PFSK-1 (cell line): Measurements from ENCODE around the gene AP4S1.

Source experiments
- POLR2AphosphoS5 ChIP-seq: IDR thresholded peaks from 2 replicates; pipeline ENCODE4 v1.6.1; 2012; ENCODE audit warnings: low read depth, mild to moderate bottlenecking, control low read depth, low read length, moderate library complexity
- REST ChIP-seq, 2 experiments: IDR thresholded peaks; 2 replicates each; pipeline versions ENCODE4 v1.6.1 to v1.8.0; 2011 to 2012; ENCODE audit warnings: low read depth in 2 of 2, low read length in 2 of 2, control low read depth in 1 of 2, inconsistent platforms in 1 of 2, mild to moderate bottlenecking in 1 of 2, moderate library complexity in 1 of 2; ENCODE audit not compliant: insufficient read depth in 1 of 2
- SIN3A ChIP-seq: IDR thresholded peaks from 2 replicates; pipeline ENCODE4 v1.6.1; 2012; ENCODE audit warnings: mild to moderate bottlenecking, low read length, moderate library complexity, borderline replicate concordance; ENCODE audit not compliant: insufficient read depth
- TAF1 ChIP-seq: IDR thresholded peaks from 2 replicates; pipeline ENCODE4 v1.6.1; 2012; ENCODE audit warnings: low read length, control low read depth, borderline replicate concordance; ENCODE audit not compliant: insufficient read depth

- no peak for TF ChIP-seq POLR2AphosphoS5
- TF ChIP-seq SIN3A: no peak
- TF ChIP-seq REST (IDR thresholded peaks at IDR 0.05; ENCODE audit: insufficient read depth in 1 of 2, low read depth in 2 of 2, low read length in 2 of 2): no peak
- TF ChIP-seq TAF1: no peak
Observed at GRCh38 chr14:31024010-31024480, 1.4 kb upstream of the AP4S1 start.
